ENCODE results near the gene ZNF335. TPM values are rescaled to one million over a fixed set of nuclear protein-coding genes. Genes with fewer than 3 reads are reported as not detected.

ZNF335 gene
- total and polyA plus RNA-seq, 9 donors, result 3.5 to 25.7 (median 15.7) TPM

- no peaks in the 10 kb centered on the region for H3K9me3 ChIP-seq
- intact Hi-C loops (cut with DNase I), result loop anchor here in 1 of 4 donors (5.0 to 10.0 kb wide), 2 partner anchors 80 to 112 kb away; partner anchors contain the start of genes CTSA, NCOA5 and NEURL2
- no peaks in the 10 kb centered on the region for H3K36me3 ChIP-seq
- no peaks in the 10 kb centered on the region for H3K27me3 ChIP-seq
- 38 to 43% (median 40%) methylated on average over 29 of the region's 29 CpGs for WGBS, 3 donors
- H3K4me1 ChIP-seq (ENCODE audit: insufficient read depth), result peaks cover 4% of the 10 kb centered on the region
- peak overlapping the region; percentile 98 to 100 for H3K27ac ChIP-seq
- peak overlapping the region; percentile 70 for H3K4me3 ChIP-seq
- TF ChIP-seq POLR2A (IDR thresholded peaks at IDR 0.05) (no peak), EP300 (IDR thresholded peaks at IDR 0.05) (no peak), CTCF (IDR thresholded peaks at IDR 0.05) (no peak)
- DNase-seq, result peak in 2 of 5 donors; percentile 24 to 51
Observed at GRCh38 chr20:45972500-45973183, 639 bp upstream of the ZNF335 start.

GRCh38 chr20:45971425-45971674 lies 653 bp downstream of the ZNF335 start:
- no peak for DNase-seq
- H3K36me3 ChIP-seq, result no peaks in the 10 kb centered on the region
- peaks cover 4% of the 10 kb centered on the region for H3K4me1 ChIP-seq (ENCODE audit: insufficient read depth)
- TF ChIP-seq CTCF (IDR thresholded peaks at IDR 0.05), result no peak
- no peak for TF ChIP-seq POLR2A (IDR thresholded peaks at IDR 0.05)
- no peak for TF ChIP-seq EP300 (IDR thresholded peaks at IDR 0.05)
- peak overlapping the region; percentile 70 for H3K4me3 ChIP-seq
- WGBS, 3 donors, result 0 to 1% (median 1%) methylated on average over 14 of the region's 14 CpGs
- no peaks in the 10 kb centered on the region for H3K27me3 ChIP-seq
- no peaks in the 10 kb centered on the region for H3K9me3 ChIP-seq
- intact Hi-C loops (cut with DNase I), result loop anchor here in 1 of 4 donors (2.0 to 10.0 kb wide), 3 partner anchors 37 to 113 kb away; partner anchors contain the start of genes CTSA, NCOA5, NEURL2 and PCIF1
- peak overlapping the region; percentile 98 to 100 for H3K27ac ChIP-seq

- Histone ChIP-seq H3K4me3 (peak overlapping the region; percentile 70), H3K36me3 (no peaks in the 10 kb centered on the region), H3K27ac (peak overlapping the region; percentile 98 to 100), H3K27me3 (no peaks in the 10 kb centered on the region), H3K9me3 (no peaks in the 10 kb centered on the region), H3K4me1 (ENCODE audit: insufficient read depth) (peaks cover 4% of the 10 kb centered on the region)
- DNase-seq, result peak in 2 of 5 donors; percentile 52 to 60
- intact Hi-C loops (cut with DNase I), result loop anchor here in 1 of 4 donors (2.0 to 10.0 kb wide), 3 partner anchors 36 to 114 kb away; partner anchors contain the start of genes CTSA, NCOA5, NEURL2 and PCIF1
- 2 to 3% (median 2%) methylated on average over 31 to 34 of the region's 34 CpGs for WGBS, 3 donors
- TF ChIP-seq CTCF (IDR thresholded peaks at IDR 0.05) (no peak), POLR2A (IDR thresholded peaks at IDR 0.05) (no peak), EP300 (IDR thresholded peaks at IDR 0.05) (no peak)
Observed at GRCh38 chr20:45970646-45971424, 1.2 kb downstream of the ZNF335 start.

- Histone ChIP-seq H3K4me1 (ENCODE audit: insufficient read depth) (peaks cover 4% of the 10 kb centered on the region), H3K27me3 (no peaks in the 10 kb centered on the region), H3K36me3 (no peaks in the 10 kb centered on the region), H3K9me3 (no peaks in the 10 kb centered on the region), H3K27ac (peak overlapping the region in 1 of 2 donors; percentile 20), H3K4me3 (peak overlapping the region; percentile 70)
- WGBS, 3 donors, result 35 to 37% (median 36%) methylated on average over 5 to 6 of the region's 6 CpGs
- TF ChIP-seq EP300 (IDR thresholded peaks at IDR 0.05) (no peak), CTCF (IDR thresholded peaks at IDR 0.05) (peak in 2 of 3 donors; percentile 23 to 50)
- intact Hi-C loops (cut with DNase I), result loop anchor here in 2 of 4 donors (2.0 to 10.0 kb wide), 5 partner anchors 35 to 145 kb away; partner anchors contain the start of genes CTSA (in 2 of the 2), NEURL2 (in 2 of the 2), NCOA5 (in 1 of the 2) and PCIF1 (in 1 of the 2)
- peak in 2 of 5 donors; percentile 34 to 47 for DNase-seq
Observed at GRCh38 chr20:45969712-45970634, 2.0 kb downstream of the ZNF335 start.

Measured in ovary (tissue), 9 donors.